Uterus (tissue), 2 donors: Measurements from ENCODE around the gene MLF1.

Experiments used
- POLR2A ChIP-seq, 2 donors: fragments of 450-650 bp; IDR thresholded peaks; one replicate each; pipeline ENCODE4 v1.6.1; 2016; ENCODE audit warnings: antibody characterized with exemption in 2 of 2, mild to moderate bottlenecking in 1 of 2, moderate library complexity in 1 of 2
- TF ChIP-seq, protein P1 (sequence below), 4 experiments: fragments of 200-600 bp in 2 of 4; fragments of 450-650 bp in 2 of 4; sonication (generic) in 2 of 4; IDR thresholded peaks; one replicate each; pipeline ENCODE4 v1.5.1; 2016 to 2019; ENCODE audit warnings: antibody characterized with exemption in 4 of 4, mild to moderate bottlenecking in 2 of 4, moderate library complexity in 1 of 4

DNA sequence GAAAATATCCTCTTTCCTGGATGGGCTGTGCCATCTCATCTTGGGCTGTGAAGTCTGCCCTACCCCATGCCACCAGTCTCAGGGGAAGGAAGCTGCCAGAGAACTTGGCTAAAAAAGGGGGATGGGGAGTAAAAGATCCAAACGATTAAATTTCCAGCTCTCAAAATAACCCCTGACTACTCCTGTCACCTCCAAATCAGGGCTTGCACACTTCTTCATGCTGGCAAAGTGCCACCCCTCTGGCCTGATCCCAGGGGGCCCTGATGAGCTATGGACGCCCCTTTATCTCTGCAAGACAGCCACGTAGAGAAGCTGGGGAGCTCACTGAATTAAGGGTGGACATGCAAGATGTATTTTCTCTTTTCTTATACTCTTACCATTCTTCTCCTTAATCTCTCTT is 1.2 kb upstream of the MLF1 start:
- TF ChIP-seq, protein P1, sequence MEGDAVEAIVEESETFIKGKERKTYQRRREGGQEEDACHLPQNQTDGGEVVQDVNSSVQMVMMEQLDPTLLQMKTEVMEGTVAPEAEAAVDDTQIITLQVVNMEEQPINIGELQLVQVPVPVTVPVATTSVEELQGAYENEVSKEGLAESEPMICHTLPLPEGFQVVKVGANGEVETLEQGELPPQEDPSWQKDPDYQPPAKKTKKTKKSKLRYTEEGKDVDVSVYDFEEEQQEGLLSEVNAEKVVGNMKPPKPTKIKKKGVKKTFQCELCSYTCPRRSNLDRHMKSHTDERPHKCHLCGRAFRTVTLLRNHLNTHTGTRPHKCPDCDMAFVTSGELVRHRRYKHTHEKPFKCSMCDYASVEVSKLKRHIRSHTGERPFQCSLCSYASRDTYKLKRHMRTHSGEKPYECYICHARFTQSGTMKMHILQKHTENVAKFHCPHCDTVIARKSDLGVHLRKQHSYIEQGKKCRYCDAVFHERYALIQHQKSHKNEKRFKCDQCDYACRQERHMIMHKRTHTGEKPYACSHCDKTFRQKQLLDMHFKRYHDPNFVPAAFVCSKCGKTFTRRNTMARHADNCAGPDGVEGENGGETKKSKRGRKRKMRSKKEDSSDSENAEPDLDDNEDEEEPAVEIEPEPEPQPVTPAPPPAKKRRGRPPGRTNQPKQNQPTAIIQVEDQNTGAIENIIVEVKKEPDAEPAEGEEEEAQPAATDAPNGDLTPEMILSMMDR (IDR thresholded peaks at IDR 0.05): no peak
- no peak for TF ChIP-seq POLR2A (IDR thresholded peaks at IDR 0.05)
